Measurements from ENCODE around the gene C1QB. TPM values are rescaled to one million over a fixed set of nuclear protein-coding genes. Genes with fewer than 3 reads are reported as not detected.
A peak's percentile ranks its signal among the peaks of the same experiment; 100 is the strongest.

Gene C1QB
- total RNA-seq, 1 donor: 0.72 TPM

GRCh38 chr1:22696610-22697009 lies 43.6 kb downstream of the C1QB start:
- Histone ChIP-seq H2AFZ (ENCODE audit: low read length) (no peak overlapping the region), H3K27ac (ENCODE audit: low read depth, low read length) (no peak overlapping the region), H3K27me3 (ENCODE audit: insufficient read depth, low read length) (no peaks in the 10 kb centered on the region), H3K79me2 (ENCODE audit: insufficient read depth, low read length) (no peaks in the 10 kb centered on the region), H3K4me2 (ENCODE audit: insufficient read depth, low read length) (no peak overlapping the region), H4K20me1 (ENCODE audit: insufficient read depth, low read length) (no peaks in the 10 kb centered on the region), H3K4me1 (ENCODE audit: insufficient read depth, low read length) (no peaks in the 10 kb centered on the region), H3K4me3 (ENCODE audit: insufficient read depth, low read length) (no peak overlapping the region), H3K9me3 (ENCODE audit: low read depth, low read length) (no peaks in the 10 kb centered on the region), H3K36me3 (ENCODE audit: insufficient read depth, low read length) (no peaks in the 10 kb centered on the region)
- TF ChIP-seq CTCF (IDR thresholded peaks at IDR 0.05; ENCODE audit: extremely low read depth, low read depth, low read length): no peak
- DNase-seq (ENCODE audit: insufficient read length, low spot score, missing footprints): no peak

GRCh38 chr1:22697980-22698379 lies 44.9 kb downstream of the C1QB start:
- no peak for DNase-seq (ENCODE audit: insufficient read length, low spot score, missing footprints)
- TF ChIP-seq CTCF (IDR thresholded peaks at IDR 0.05; ENCODE audit: extremely low read depth, low read depth, low read length): no peak
- H4K20me1 ChIP-seq (ENCODE audit: insufficient read depth, low read length): no peaks in the 10 kb centered on the region

GRCh38 chr1:22699681-22700520 lies 46.9 kb downstream of the C1QB start:
- H3K27me3 ChIP-seq (ENCODE audit: insufficient read depth, low read length): no peaks in the 10 kb centered on the region
- H3K79me2 ChIP-seq (ENCODE audit: insufficient read depth, low read length): no peaks in the 10 kb centered on the region
- no peaks in the 10 kb centered on the region for H3K36me3 ChIP-seq (ENCODE audit: insufficient read depth, low read length)
- no peaks in the 10 kb centered on the region for H4K20me1 ChIP-seq (ENCODE audit: insufficient read depth, low read length)
- no peaks in the 10 kb centered on the region for H3K4me1 ChIP-seq (ENCODE audit: insufficient read depth, low read length)
- no peak overlapping the region for H3K27ac ChIP-seq (ENCODE audit: low read depth, low read length)
- H3K9me3 ChIP-seq (ENCODE audit: low read depth, low read length): no peaks in the 10 kb centered on the region
- no peak overlapping the region for H2AFZ ChIP-seq (ENCODE audit: low read length)
- no peak overlapping the region for H3K4me2 ChIP-seq (ENCODE audit: insufficient read depth, low read length)
- no peak for TF ChIP-seq CTCF (IDR thresholded peaks at IDR 0.05; ENCODE audit: extremely low read depth, low read depth, low read length)
- DNase-seq (ENCODE audit: insufficient read length, low spot score, missing footprints): no peak
- no peak overlapping the region for H3K4me3 ChIP-seq (ENCODE audit: insufficient read depth, low read length)

More at GRCh38 chr1:22697980-22698379, 44.9 kb downstream of the C1QB start:
- Histone ChIP-seq H2AFZ (ENCODE audit: low read length) (no peak overlapping the region), H3K79me2 (ENCODE audit: insufficient read depth, low read length) (no peaks in the 10 kb centered on the region), H3K4me2 (ENCODE audit: insufficient read depth, low read length) (no peak overlapping the region), H3K4me3 (ENCODE audit: insufficient read depth, low read length) (no peak overlapping the region), H3K27ac (ENCODE audit: low read depth, low read length) (no peak overlapping the region), H3K4me1 (ENCODE audit: insufficient read depth, low read length) (no peaks in the 10 kb centered on the region), H3K27me3 (ENCODE audit: insufficient read depth, low read length) (no peaks in the 10 kb centered on the region), H3K36me3 (ENCODE audit: insufficient read depth, low read length) (no peaks in the 10 kb centered on the region), H3K9me3 (ENCODE audit: low read depth, low read length) (no peaks in the 10 kb centered on the region)

DNA sequence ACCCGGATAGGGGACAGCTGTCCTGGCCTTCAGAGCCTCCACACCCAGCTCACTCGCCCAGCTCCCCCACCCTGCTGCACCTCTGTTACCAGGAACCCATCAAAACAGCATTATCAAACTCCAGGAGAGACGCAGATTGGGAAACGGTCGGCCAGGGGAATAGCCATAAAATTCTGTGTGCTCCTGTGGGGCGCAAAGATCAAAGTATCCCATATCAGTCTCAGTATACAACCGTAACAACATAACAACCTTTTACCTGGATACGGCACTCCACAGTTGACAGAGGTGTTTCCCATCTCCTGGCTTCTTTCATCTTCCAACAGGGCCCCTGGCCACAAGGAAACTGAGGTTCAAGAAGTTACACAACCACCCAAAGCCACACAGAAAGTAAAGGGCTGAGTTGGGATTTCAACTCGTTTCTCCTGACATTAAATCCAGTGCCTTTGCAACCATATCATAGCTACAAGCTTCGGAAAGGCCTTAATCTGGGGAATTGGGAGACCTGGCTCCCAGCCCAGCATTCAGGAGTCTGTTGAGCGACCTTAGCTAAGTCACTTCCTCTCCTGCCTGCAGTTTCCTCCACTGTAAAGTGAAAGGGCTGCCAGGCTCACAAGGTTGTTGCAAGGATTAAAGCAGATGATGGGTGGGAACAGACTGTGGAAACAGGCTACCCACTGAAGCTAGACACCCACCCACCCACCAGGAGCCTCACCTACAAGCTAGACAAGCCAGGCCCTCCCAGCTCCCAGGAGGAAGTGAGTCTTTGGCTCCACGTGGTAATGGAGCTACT lies 49.5 kb downstream of the C1QB start:
- Histone ChIP-seq H3K4me1 (ENCODE audit: insufficient read depth, low read length) (no peaks in the 10 kb centered on the region), H3K36me3 (ENCODE audit: insufficient read depth, low read length) (no peaks in the 10 kb centered on the region), H3K79me2 (ENCODE audit: insufficient read depth, low read length) (no peaks in the 10 kb centered on the region), H3K27me3 (ENCODE audit: insufficient read depth, low read length) (no peaks in the 10 kb centered on the region), H3K4me2 (ENCODE audit: insufficient read depth, low read length) (no peak overlapping the region), H2AFZ (ENCODE audit: low read length) (no peak overlapping the region), H4K20me1 (ENCODE audit: insufficient read depth, low read length) (no peaks in the 10 kb centered on the region), H3K4me3 (ENCODE audit: insufficient read depth, low read length) (no peak overlapping the region), H3K27ac (ENCODE audit: low read depth, low read length) (no peak overlapping the region), H3K9me3 (ENCODE audit: low read depth, low read length) (no peaks in the 10 kb centered on the region)
- no peak for TF ChIP-seq CTCF (IDR thresholded peaks at IDR 0.05; ENCODE audit: extremely low read depth, low read depth, low read length)
- peak; percentile 73 for DNase-seq (ENCODE audit: insufficient read length, low spot score, missing footprints)

Data from osteoblast (primary cell).